ACHN (cell line): ENCODE data around the gene ASIP.
"Not testable (repeated sequence)": the region's sequence is repeated elsewhere in the genome, so short reads cannot be mapped to it uniquely, and the experiment has no call there.

Experiments
- DNase-seq: peaks from one replicate; pipeline ENCODE4 v3.0.0-alpha.2; 2015
- in situ Hi-C: cut with HindIII; loops from 2 replicates; pipeline ENCODE4 v1.10.0; 2017; ENCODE audit warnings: low sequenced_read_pairs, low pct_ligation_motif_present, low pct_unique_long_range_greater_than_20kb

Gene ASIP

GRCh38 chr20:34237942-34238341 is 3.3 kb upstream of the ASIP start:
- in situ Hi-C loops = no loop called here
- no peak for DNase-seq

- in situ Hi-C loops = no loop called here
- no peak for DNase-seq
Measured at GRCh38 chr20:34240121-34240520, 1.1 kb upstream of the ASIP start.

- in situ Hi-C loops, DNase-seq: not testable (repeated sequence)
Measured at GRCh38 chr20:34242015-34242414, 792 bp downstream of the ASIP start.

- DNase-seq = no peak
- in situ Hi-C loops = no loop called here
Measured at GRCh38 chr20:34242879-34243278, 1.7 kb downstream of the ASIP start.

- no peak for DNase-seq
- in situ Hi-C loops = no loop called here
Measured at GRCh38 chr20:34243377-34243776, 2.2 kb downstream of the ASIP start.

GRCh38 chr20:34246126-34246626 is 5.0 kb downstream of the ASIP start:
- DNase-seq = no peak
- in situ Hi-C loops = no loop called here

GRCh38 chr20:34249291-34249690 is 8.1 kb downstream of the ASIP start:
- DNase-seq = no peak
- in situ Hi-C loops = no loop called here

- in situ Hi-C loops = no loop called here
- DNase-seq = no peak
Measured at GRCh38 chr20:34250005-34250404, 8.8 kb downstream of the ASIP start.

- no peak for DNase-seq
- in situ Hi-C loops = no loop called here
Measured at GRCh38 chr20:34251619-34252018, 10.4 kb downstream of the ASIP start.

- DNase-seq = not testable (repeated sequence)
Measured at GRCh38 chr20:34252431-34253086, 11.3 kb downstream of the ASIP start.

GRCh38 chr20:34254979-34255378 is 13.8 kb downstream of the ASIP start:
- in situ Hi-C loops = no loop called here
- no peak for DNase-seq

More at GRCh38 chr20:34252431-34253086, 11.3 kb downstream of the ASIP start:
- in situ Hi-C loops = not testable (repeated sequence)

GRCh38 chr20:34256629-34257124 is 15.5 kb downstream of the ASIP start:
- in situ Hi-C loops = no loop called here
- DNase-seq = no peak

- in situ Hi-C loops = no loop called here
- no peak for DNase-seq
Measured at GRCh38 chr20:34260208-34260942, 19.2 kb downstream of the ASIP start.

- in situ Hi-C loops = no loop called here
- DNase-seq = peak; percentile 27
Measured at GRCh38 chr20:34262488-34263288, 21.5 kb downstream of the ASIP start.

- DNase-seq, in situ Hi-C loops: not testable (repeated sequence)
Measured at GRCh38 chr20:34263468-34263867, 22.2 kb downstream of the ASIP start.

- DNase-seq = no peak
- in situ Hi-C loops = no loop called here
Measured at GRCh38 chr20:34264141-34264540, 22.9 kb downstream of the ASIP start.

GRCh38 chr20:34268145-34268544 is 26.9 kb downstream of the ASIP start:
- DNase-seq = no peak
- in situ Hi-C loops = no loop called here

GRCh38 chr20:34268851-34269636 is 27.8 kb downstream of the ASIP start:
- in situ Hi-C loops = no loop called here
- peak; percentile 24 for DNase-seq
